Nephron progenitor cell (in vitro differentiated cells): ENCODE measurements around the gene ABCB8.

Source experiments
- DNase-seq: peaks from one replicate; pipeline ENCODE4 v3.0.0; 2021
- H3K27ac Mint-ChIP-seq: 2 replicates; pipeline ENCODE4 v1.8.0; 2021; ENCODE audit warnings: mild to moderate bottlenecking, moderate library complexity, mixed read lengths
- H3K27me3 Mint-ChIP-seq: 2 replicates; pipeline ENCODE4 v1.8.0; 2021; ENCODE audit warnings: mild to moderate bottlenecking, low read depth, mixed read lengths; ENCODE audit not compliant: poor library complexity
- H3K36me3 Mint-ChIP-seq: 2 replicates; pipeline ENCODE4 v1.8.0; 2021; ENCODE audit warnings: low read depth, mixed read lengths
- H3K4me1 Mint-ChIP-seq: 2 replicates; pipeline ENCODE4 v1.8.0; 2021; ENCODE audit warnings: mixed read lengths
- H3K4me3 Mint-ChIP-seq: 2 replicates; pipeline ENCODE4 v1.8.0; 2021; ENCODE audit warnings: mild to moderate bottlenecking, moderate library complexity, mixed read lengths
- H3K9me3 Mint-ChIP-seq: 2 replicates; pipeline ENCODE4 v1.8.0; 2021; ENCODE audit warnings: mild to moderate bottlenecking, moderate library complexity, mixed read lengths
- CTCF ChIP-seq: fragments of 200-600 bp; sonication (generic); IDR thresholded peaks from 2 replicates; pipeline ENCODE4 v1.5.0; 2021; ENCODE audit warnings: antibody characterized with exemption

The ABCB8 gene

GRCh38 chr7:151075978-151076426 lies 47.8 kb downstream of the ABCB8 start:
- no peak overlapping the region for H3K27ac Mint-ChIP-seq

GRCh38 chr7:151076863-151077704 lies 48.8 kb downstream of the ABCB8 start:
- no peak for DNase-seq
- H3K36me3 Mint-ChIP-seq = peaks cover 12% of the 10 kb centered on the region
- no peak overlapping the region for H3K4me3 Mint-ChIP-seq
- no peaks in the 10 kb centered on the region for H3K9me3 Mint-ChIP-seq
- peak; percentile 34 for TF ChIP-seq CTCF
- peaks cover 31% of the 10 kb centered on the region for H3K4me1 Mint-ChIP-seq
- H3K27me3 Mint-ChIP-seq = no peaks in the 10 kb centered on the region
- no peak overlapping the region for H3K27ac Mint-ChIP-seq

More at GRCh38 chr7:151075978-151076426, 47.8 kb downstream of the ABCB8 start:
- no peaks in the 10 kb centered on the region for H3K27me3 Mint-ChIP-seq
- no peak for TF ChIP-seq CTCF
- no peaks in the 10 kb centered on the region for H3K9me3 Mint-ChIP-seq
- DNase-seq = no peak
- H3K4me1 Mint-ChIP-seq = peaks cover 23% of the 10 kb centered on the region
- peaks cover 16% of the 10 kb centered on the region for H3K36me3 Mint-ChIP-seq
- H3K4me3 Mint-ChIP-seq = no peak overlapping the region

GRCh38 chr7:151077705-151078232 lies 49.5 kb downstream of the ABCB8 start:
- Mint-ChIP-seq H3K4me1 (peaks cover 38% of the 10 kb centered on the region), H3K9me3 (no peaks in the 10 kb centered on the region), H3K27ac (no peak overlapping the region), H3K36me3 (peaks cover 8% of the 10 kb centered on the region), H3K4me3 (peak overlapping the region; percentile 71), H3K27me3 (no peaks in the 10 kb centered on the region)
- DNase-seq = no peak
- no peak for TF ChIP-seq CTCF

- Mint-ChIP-seq H3K4me1 (peaks cover 41% of the 10 kb centered on the region), H3K27me3 (no peaks in the 10 kb centered on the region), H3K9me3 (no peaks in the 10 kb centered on the region), H3K36me3 (peaks cover 8% of the 10 kb centered on the region), H3K4me3 (peak overlapping the region; percentile 88), H3K27ac (peak overlapping the region; percentile 88)
- DNase-seq = no peak
- no peak for TF ChIP-seq CTCF
Observed at GRCh38 chr7:151078233-151079040, 50.2 kb downstream of the ABCB8 start.

GRCh38 chr7:151079199-151079910 lies 51.1 kb downstream of the ABCB8 start:
- no peak for TF ChIP-seq CTCF
- H3K4me1 Mint-ChIP-seq = peaks cover 41% of the 10 kb centered on the region
- H3K27me3 Mint-ChIP-seq = no peaks in the 10 kb centered on the region
- H3K9me3 Mint-ChIP-seq = no peaks in the 10 kb centered on the region
- H3K36me3 Mint-ChIP-seq = peaks cover 8% of the 10 kb centered on the region
- no peak for DNase-seq
- H3K27ac Mint-ChIP-seq = peak overlapping the region; percentile 61
- peak overlapping the region; percentile 88 for H3K4me3 Mint-ChIP-seq
